GM19238 (cell line): ENCODE measurements around the gene GPR119.
"Not testable (repeated sequence)": the region's sequence is repeated elsewhere in the genome, so short reads cannot be mapped to it uniquely, and the experiment has no call there.

Experiments
- DNase-seq: peaks from one replicate; pipeline ENCODE4 v3.0.0; 2011; ENCODE audit warnings: low spot score; ENCODE audit not compliant: insufficient read length

The GPR119 gene

DNA sequence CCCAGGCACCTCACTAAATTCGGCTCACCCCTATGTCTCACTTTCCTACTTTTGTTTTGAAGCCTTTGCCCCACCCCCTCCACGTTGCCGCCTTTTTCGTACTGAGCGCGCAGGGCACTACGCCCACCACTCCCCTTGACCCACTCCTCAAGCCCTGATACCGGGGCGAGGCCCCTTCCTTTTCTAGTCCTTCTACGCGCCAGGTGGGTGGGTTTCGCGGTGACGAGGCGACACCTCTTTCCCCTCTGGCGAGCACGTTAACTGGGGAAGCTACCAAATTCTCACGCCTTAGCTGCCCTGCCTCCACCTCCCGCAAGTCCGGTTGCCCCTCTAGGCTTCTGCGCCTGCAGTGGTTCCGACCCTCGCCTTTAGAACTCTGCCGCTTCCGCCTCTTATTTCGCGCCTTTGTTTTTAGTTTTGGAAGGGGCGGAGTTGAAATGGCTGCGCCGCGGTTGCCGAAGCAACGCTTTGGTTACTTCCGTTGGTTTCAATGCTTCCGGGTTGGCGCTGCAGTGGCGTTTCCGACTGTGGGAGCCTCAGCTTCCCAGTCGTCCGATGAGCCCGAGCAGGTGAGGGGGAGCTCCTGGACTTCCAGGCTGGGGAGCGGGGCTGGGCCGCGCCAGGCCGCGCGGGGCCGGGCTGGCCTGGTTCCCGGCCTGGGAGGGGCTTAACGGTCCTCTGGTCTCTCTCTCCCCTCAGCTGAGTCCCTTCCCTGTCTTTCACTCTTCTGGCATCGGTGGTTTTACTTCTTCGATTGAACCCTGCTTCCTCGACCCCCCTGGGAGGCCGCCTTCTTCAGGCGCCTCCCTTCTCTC, 45.9 kb downstream of the GPR119 start, which contains the start of gene SLC25A14:
SLC25A14 (plus strand) TSS at position 512 of the 815 bp plus-strand sequence. CDS start 360 bp downstream, outside the sequence.
- DNase-seq = peak; percentile 40

- not testable (repeated sequence) for DNase-seq
These were observed 46.6 kb downstream of the GPR119 start for GRCh38 chrX:130338869-130339268.

DNA sequence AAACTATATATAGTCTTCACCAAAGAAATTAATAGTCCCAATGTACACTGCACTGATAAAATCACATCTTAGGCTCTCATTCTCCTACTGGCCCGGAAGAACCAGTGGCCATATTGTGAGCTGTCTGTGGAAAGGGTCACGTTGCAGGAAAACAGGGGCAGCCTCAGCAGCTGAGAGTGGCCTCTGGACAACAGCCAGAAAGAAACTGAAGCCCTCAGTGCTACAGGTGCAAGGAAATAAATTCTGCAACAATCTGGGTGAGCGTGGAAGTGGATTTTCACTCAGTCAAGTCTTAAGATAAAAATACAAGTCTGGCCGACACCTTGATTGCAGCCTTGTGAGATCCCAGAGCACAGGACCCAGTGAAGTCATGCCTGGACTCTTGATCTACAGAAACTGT, 48.9 kb downstream of the GPR119 start:
- no peak for DNase-seq
